Activated naive CD8-positive, alpha-beta T cell (primary cell): ENCODE data around the gene AGBL4.

Source experiments
- H3K27ac Mint-ChIP-seq: one replicate; pipeline ENCODE4 v1.8.0; 2021; ENCODE audit warnings: mixed read lengths
- H3K27me3 Mint-ChIP-seq: one replicate; pipeline ENCODE4 v1.8.0; 2021; ENCODE audit warnings: mixed read lengths
- H3K36me3 Mint-ChIP-seq: one replicate; pipeline ENCODE4 v1.8.0; 2021; ENCODE audit warnings: mixed read lengths
- H3K4me1 Mint-ChIP-seq: one replicate; pipeline ENCODE4 v1.8.0; 2021; ENCODE audit warnings: low read depth, mixed read lengths
- H3K4me3 Mint-ChIP-seq: one replicate; pipeline ENCODE4 v1.8.0; 2021; ENCODE audit warnings: mild to moderate bottlenecking, mixed read lengths
- H3K9me3 Mint-ChIP-seq: one replicate; pipeline ENCODE4 v1.8.0; 2021; ENCODE audit warnings: low read depth, mixed read lengths

Gene AGBL4

GRCh38 chr1:48979940-48980339 lies 1043.8 kb downstream of the AGBL4 start:
- H3K4me1 Mint-ChIP-seq: no peaks in the 10 kb centered on the region
- no peak overlapping the region for H3K27ac Mint-ChIP-seq
- no peaks in the 10 kb centered on the region for H3K36me3 Mint-ChIP-seq
- H3K27me3 Mint-ChIP-seq: peaks cover 11% of the 10 kb centered on the region
- H3K4me3 Mint-ChIP-seq: no peak overlapping the region
- H3K9me3 Mint-ChIP-seq: peaks cover 6% of the 10 kb centered on the region

GRCh38 chr1:48978413-48978812 lies 1045.3 kb downstream of the AGBL4 start:
- Mint-ChIP-seq H3K36me3 (no peaks in the 10 kb centered on the region), H3K9me3 (peaks cover 6% of the 10 kb centered on the region), H3K27me3 (peaks cover 9% of the 10 kb centered on the region), H3K4me3 (no peak overlapping the region), H3K4me1 (no peaks in the 10 kb centered on the region), H3K27ac (no peak overlapping the region)

- Mint-ChIP-seq H3K27me3 (peaks cover 9% of the 10 kb centered on the region), H3K9me3 (peaks cover 6% of the 10 kb centered on the region), H3K4me1 (no peaks in the 10 kb centered on the region), H3K36me3 (no peaks in the 10 kb centered on the region), H3K27ac (no peak overlapping the region), H3K4me3 (no peak overlapping the region)
Observed at GRCh38 chr1:48977273-48977672, 1046.5 kb downstream of the AGBL4 start.

- Mint-ChIP-seq H3K36me3 (no peaks in the 10 kb centered on the region), H3K27me3 (peaks cover 5% of the 10 kb centered on the region), H3K4me1 (no peaks in the 10 kb centered on the region), H3K4me3 (no peak overlapping the region), H3K9me3 (no peaks in the 10 kb centered on the region), H3K27ac (no peak overlapping the region)
Observed at GRCh38 chr1:48969971-48970370, 1053.8 kb downstream of the AGBL4 start.

- Mint-ChIP-seq H3K27me3 (peaks cover 5% of the 10 kb centered on the region), H3K27ac (no peak overlapping the region), H3K4me1 (no peaks in the 10 kb centered on the region), H3K4me3 (no peak overlapping the region), H3K36me3 (no peaks in the 10 kb centered on the region), H3K9me3 (no peaks in the 10 kb centered on the region)
Observed at GRCh38 chr1:48967318-48967717, 1056.4 kb downstream of the AGBL4 start.

GRCh38 chr1:48966583-48966982 lies 1057.2 kb downstream of the AGBL4 start:
- Mint-ChIP-seq H3K27ac (no peak overlapping the region), H3K4me1 (no peaks in the 10 kb centered on the region), H3K4me3 (no peak overlapping the region), H3K27me3 (peaks cover 5% of the 10 kb centered on the region), H3K36me3 (no peaks in the 10 kb centered on the region), H3K9me3 (no peaks in the 10 kb centered on the region)

DNA sequence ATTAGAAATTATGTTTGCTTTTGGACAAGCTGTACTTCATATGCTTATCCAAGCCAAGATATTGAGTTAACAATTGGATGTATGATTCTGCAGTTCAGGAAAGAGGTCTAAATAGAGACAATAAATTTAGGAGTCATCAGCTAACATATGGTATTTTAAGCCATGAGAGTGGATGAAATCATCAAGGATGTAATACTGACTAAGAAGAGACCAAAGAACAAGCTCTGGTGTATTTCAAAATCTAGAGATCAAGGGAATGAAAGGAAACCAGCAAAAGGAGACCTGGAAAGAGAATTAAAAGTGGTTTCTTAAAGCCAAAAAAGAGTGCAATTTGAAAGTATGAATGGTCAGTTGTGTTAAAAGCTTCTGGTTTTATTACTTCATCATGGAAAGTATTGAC lies 1063.4 kb downstream of the AGBL4 start:
- Mint-ChIP-seq H3K27ac (no peak overlapping the region), H3K27me3 (peaks cover 5% of the 10 kb centered on the region), H3K9me3 (no peaks in the 10 kb centered on the region), H3K36me3 (no peaks in the 10 kb centered on the region), H3K4me1 (no peaks in the 10 kb centered on the region), H3K4me3 (no peak overlapping the region)

DNA sequence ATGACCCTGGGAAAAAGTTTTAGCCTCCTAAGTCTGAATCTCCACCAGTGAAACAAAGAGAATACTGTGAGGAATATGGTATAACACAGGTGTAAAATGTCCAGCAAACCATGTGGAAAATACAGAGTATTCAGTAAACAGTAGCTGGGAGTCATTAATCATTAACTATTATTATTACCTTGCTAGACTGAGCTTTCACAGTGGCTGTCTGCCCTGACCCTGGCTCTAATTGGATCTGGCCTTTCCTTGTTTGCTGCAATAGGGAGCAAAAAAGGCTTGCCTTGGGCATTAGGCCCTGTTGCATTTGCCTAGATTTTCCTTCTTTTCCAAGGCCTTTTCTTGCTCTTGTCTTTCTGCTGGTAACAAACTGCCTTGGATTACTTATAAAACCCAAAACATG lies 1068.0 kb downstream of the AGBL4 start:
- H3K36me3 Mint-ChIP-seq: no peaks in the 10 kb centered on the region
- no peaks in the 10 kb centered on the region for H3K9me3 Mint-ChIP-seq
- H3K4me1 Mint-ChIP-seq: no peaks in the 10 kb centered on the region
- H3K27me3 Mint-ChIP-seq: peaks cover 7% of the 10 kb centered on the region
- no peak overlapping the region for H3K27ac Mint-ChIP-seq
- no peak overlapping the region for H3K4me3 Mint-ChIP-seq

DNA sequence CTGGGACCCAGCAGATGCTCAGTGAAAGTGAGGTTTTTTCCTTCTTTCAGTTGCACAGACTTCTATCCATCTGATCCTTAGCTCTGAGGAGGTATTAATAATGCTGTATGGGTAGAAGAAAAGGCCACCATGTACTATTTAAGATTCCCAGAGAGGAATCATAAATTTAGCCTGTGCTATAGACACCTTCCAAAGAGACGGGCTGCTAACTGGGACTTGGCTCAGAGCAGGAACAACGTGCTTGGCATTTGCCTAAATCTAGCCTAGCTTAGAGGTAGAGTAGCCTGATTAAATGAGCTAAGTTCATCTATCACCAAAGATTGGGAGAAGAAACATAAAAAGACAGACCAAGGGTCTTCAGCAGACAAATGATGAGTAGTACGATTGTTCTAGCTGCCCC lies 1070.1 kb downstream of the AGBL4 start:
- Mint-ChIP-seq H3K9me3 (no peaks in the 10 kb centered on the region), H3K27me3 (peaks cover 8% of the 10 kb centered on the region)

DNA sequence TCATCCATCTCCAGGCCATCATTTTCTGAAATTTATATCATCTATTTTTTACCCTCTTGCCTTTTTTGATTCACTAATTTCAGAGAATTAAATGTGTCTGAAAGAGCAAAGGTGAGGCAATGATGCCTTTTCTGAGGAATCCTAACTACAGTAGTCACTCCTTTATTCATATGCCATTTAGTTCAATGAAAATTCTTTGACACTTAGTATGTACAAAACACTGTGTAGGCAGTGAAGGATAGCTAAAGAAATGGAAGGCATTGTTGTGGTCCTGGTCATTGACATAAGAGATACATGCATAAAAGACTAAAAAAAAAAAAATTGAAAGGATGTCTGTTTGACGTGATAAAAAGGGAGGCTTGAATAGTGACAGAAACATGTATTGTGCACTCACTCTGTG lies 1075.2 kb downstream of the AGBL4 start:
- H3K4me1 Mint-ChIP-seq: no peaks in the 10 kb centered on the region
- no peak overlapping the region for H3K27ac Mint-ChIP-seq
- no peaks in the 10 kb centered on the region for H3K9me3 Mint-ChIP-seq
- H3K4me3 Mint-ChIP-seq: no peak overlapping the region
- H3K27me3 Mint-ChIP-seq: peaks cover 8% of the 10 kb centered on the region
- no peaks in the 10 kb centered on the region for H3K36me3 Mint-ChIP-seq

More for the DNA sequence above, 1070.1 kb downstream of the AGBL4 start:
- Mint-ChIP-seq H3K4me3 (no peak overlapping the region), H3K36me3 (no peaks in the 10 kb centered on the region), H3K27ac (no peak overlapping the region), H3K4me1 (no peaks in the 10 kb centered on the region)

GRCh38 chr1:48947761-48948537 lies 1075.8 kb downstream of the AGBL4 start:
- Mint-ChIP-seq H3K9me3 (no peaks in the 10 kb centered on the region), H3K27me3 (peaks cover 8% of the 10 kb centered on the region), H3K36me3 (no peaks in the 10 kb centered on the region), H3K4me3 (no peak overlapping the region), H3K4me1 (no peaks in the 10 kb centered on the region), H3K27ac (no peak overlapping the region)

DNA sequence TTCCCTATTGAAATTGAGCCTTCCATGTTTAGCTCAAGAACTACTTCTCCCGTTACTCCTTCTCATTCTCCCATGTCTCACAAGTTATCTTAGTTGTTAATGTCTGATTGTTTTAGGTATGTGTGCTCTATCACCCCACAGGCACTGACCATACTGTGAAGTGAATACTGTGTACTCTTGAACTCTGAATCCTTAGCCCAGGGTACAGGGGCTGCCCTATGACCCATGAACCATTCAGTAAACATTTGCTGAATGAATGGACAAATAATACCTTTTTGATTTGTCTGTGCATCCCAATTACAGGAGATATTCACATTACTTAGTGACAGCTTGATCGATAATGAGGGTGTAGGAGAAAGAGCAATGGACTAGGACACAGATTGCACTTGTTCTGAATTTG lies 1077.7 kb downstream of the AGBL4 start:
- no peak overlapping the region for H3K27ac Mint-ChIP-seq
- no peaks in the 10 kb centered on the region for H3K36me3 Mint-ChIP-seq
- no peak overlapping the region for H3K4me3 Mint-ChIP-seq
- H3K4me1 Mint-ChIP-seq: no peaks in the 10 kb centered on the region
- H3K9me3 Mint-ChIP-seq: no peaks in the 10 kb centered on the region
- peaks cover 4% of the 10 kb centered on the region for H3K27me3 Mint-ChIP-seq

- Mint-ChIP-seq H3K4me3 (no peak overlapping the region), H3K36me3 (no peaks in the 10 kb centered on the region), H3K9me3 (no peaks in the 10 kb centered on the region), H3K27me3 (peaks cover 4% of the 10 kb centered on the region), H3K27ac (no peak overlapping the region), H3K4me1 (no peaks in the 10 kb centered on the region)
Observed at GRCh38 chr1:48944811-48945210, 1078.9 kb downstream of the AGBL4 start.

- peaks cover 4% of the 10 kb centered on the region for H3K27me3 Mint-ChIP-seq
- H3K36me3 Mint-ChIP-seq: no peaks in the 10 kb centered on the region
- H3K9me3 Mint-ChIP-seq: no peaks in the 10 kb centered on the region
- no peak overlapping the region for H3K27ac Mint-ChIP-seq
- H3K4me1 Mint-ChIP-seq: no peaks in the 10 kb centered on the region
- no peak overlapping the region for H3K4me3 Mint-ChIP-seq
Observed at GRCh38 chr1:48943826-48944225, 1079.9 kb downstream of the AGBL4 start.

GRCh38 chr1:48943393-48943792 lies 1080.4 kb downstream of the AGBL4 start:
- peaks cover 2% of the 10 kb centered on the region for H3K27me3 Mint-ChIP-seq
- H3K9me3 Mint-ChIP-seq: no peaks in the 10 kb centered on the region
- H3K36me3 Mint-ChIP-seq: no peaks in the 10 kb centered on the region
- no peak overlapping the region for H3K4me3 Mint-ChIP-seq
- no peak overlapping the region for H3K27ac Mint-ChIP-seq
- H3K4me1 Mint-ChIP-seq: no peaks in the 10 kb centered on the region
